Brain microvascular endothelial cell (primary cell): Measurements from ENCODE around the gene CES1.
"Not testable (repeated sequence)": the region's sequence is repeated elsewhere in the genome, so short reads cannot be mapped to it uniquely, and the experiment has no call there.

Source experiments
- DNase-seq: peaks from one replicate; pipeline ENCODE4 v3.0.0-alpha.2; 2020
- H3K27ac ChIP-seq: fragments of 250-450 bp; sonication (Bioruptor Pico); 2 replicates; pipeline ENCODE4 v1.5.1; 2020; ENCODE audit warnings: mild to moderate bottlenecking, moderate library complexity
- H3K27me3 ChIP-seq: fragments of 250-450 bp; sonication (Bioruptor Pico); replicated peaks from 2 replicates; pipeline ENCODE4 v1.5.1; 2020; ENCODE audit warnings: mild to moderate bottlenecking
- H3K36me3 ChIP-seq: fragments of 250-450 bp; sonication (Bioruptor Pico); replicated peaks from 2 replicates; pipeline ENCODE4 v1.5.1; 2020; ENCODE audit warnings: mild to moderate bottlenecking
- H3K4me3 ChIP-seq: 2 replicates; pipeline ENCODE4 v1.5.1; 2011; ENCODE audit warnings: low read depth, mild to moderate bottlenecking, control low read depth, low read length, moderate library complexity
- CTCF ChIP-seq: IDR thresholded peaks from 2 replicates; pipeline ENCODE4 v1.5.1; 2011; ENCODE audit warnings: low read depth, mild to moderate bottlenecking, moderate library complexity, low read length, control low read depth, inconsistent platforms; ENCODE audit errors: missing control alignments
- in situ Hi-C: cut with HindIII; loops from 2 replicates; pipeline ENCODE4 v1.10.0; 2017; ENCODE audit warnings: low sequenced_read_pairs, low pct_ligation_motif_present

Gene CES1

GRCh38 chr16:55821210-55821609 is 11.7 kb downstream of the CES1 start:
- Histone ChIP-seq H3K4me3 (no peak overlapping the region), H3K27me3 (no peaks in the 10 kb centered on the region), H3K36me3 (no peaks in the 10 kb centered on the region), H3K27ac (no peak overlapping the region)
- in situ Hi-C loops: no loop called here
- TF ChIP-seq CTCF: no peak
- no peak for DNase-seq

- Histone ChIP-seq H3K27me3 (no peaks in the 10 kb centered on the region), H3K27ac (no peak overlapping the region), H3K4me3 (no peak overlapping the region), H3K36me3 (no peaks in the 10 kb centered on the region)
- in situ Hi-C loops: no loop called here
- no peak for TF ChIP-seq CTCF
- no peak for DNase-seq
Measured at GRCh38 chr16:55820615-55821014, 12.3 kb downstream of the CES1 start.

- Histone ChIP-seq H3K4me3 (no peak overlapping the region), H3K36me3 (no peaks in the 10 kb centered on the region), H3K27ac (no peak overlapping the region), H3K27me3 (no peaks in the 10 kb centered on the region)
- TF ChIP-seq CTCF: no peak
- in situ Hi-C loops: no loop called here
- no peak for DNase-seq
Measured at GRCh38 chr16:55817236-55817912, 15.5 kb downstream of the CES1 start.

GRCh38 chr16:55816222-55816621 is 16.7 kb downstream of the CES1 start:
- in situ Hi-C loops, H3K4me3 ChIP-seq, H3K27me3 ChIP-seq, DNase-seq, H3K36me3 ChIP-seq, H3K27ac ChIP-seq: not testable (repeated sequence)

GRCh38 chr16:55815320-55815719 is 17.6 kb downstream of the CES1 start:
- no peak for DNase-seq
- no peaks in the 10 kb centered on the region for H3K27me3 ChIP-seq
- H3K27ac ChIP-seq: no peak overlapping the region
- in situ Hi-C loops: no loop called here
- no peak for TF ChIP-seq CTCF
- no peaks in the 10 kb centered on the region for H3K36me3 ChIP-seq
- no peak overlapping the region for H3K4me3 ChIP-seq

- DNase-seq, H3K27me3 ChIP-seq, H3K27ac ChIP-seq, H3K36me3 ChIP-seq, H3K4me3 ChIP-seq, in situ Hi-C loops: not testable (repeated sequence)
Measured at GRCh38 chr16:55814174-55814573, 18.7 kb downstream of the CES1 start.

GRCh38 chr16:55813730-55814129 is 19.2 kb downstream of the CES1 start:
- H3K4me3 ChIP-seq, in situ Hi-C loops, H3K36me3 ChIP-seq, H3K27ac ChIP-seq, DNase-seq, H3K27me3 ChIP-seq: not testable (repeated sequence)
